HepG2 (cell line): ENCODE data around the gene C3orf22. TPM values are rescaled to one million over a fixed set of nuclear protein-coding genes. Genes with fewer than 3 reads are reported as not detected.

Experiments
- CBX1 ChIP-seq: IDR thresholded peaks from one replicate; pipeline ENCODE4 v1.6.1; 2016; ENCODE audit warnings: antibody characterized with exemption, low read depth
- ELF1 ChIP-seq: sonication (generic); formaldehyde crosslinking; IDR thresholded peaks from 2 replicates; pipeline ENCODE4 v1.4.0; 2020; ENCODE audit warnings: missing genetic modification reagents
- ELF3 ChIP-seq: IDR thresholded peaks from 2 replicates; pipeline ENCODE4 v1.6.1; 2016; ENCODE audit warnings: missing genetic modification reagents, missing compliant biosample characterization
- FOXC1 ChIP-seq: sonication (generic); formaldehyde crosslinking; IDR thresholded peaks from 2 replicates; pipeline ENCODE4 v1.8.0; 2022; ENCODE audit warnings: mild to moderate bottlenecking, missing genetic modification reagents, borderline replicate concordance
- FOXP4 ChIP-seq: sonication (generic); formaldehyde crosslinking; IDR thresholded peaks from 2 replicates; pipeline ENCODE4 v1.4.0; 2020; ENCODE audit warnings: missing genetic modification reagents
- LCORL ChIP-seq, 2 experiments: fragments of 450-650 bp in 1 of 2; sonication (generic) in 1 of 2; formaldehyde crosslinking in 1 of 2; IDR thresholded peaks; 2 replicates each; pipeline versions ENCODE4 v1.5.0 to v1.6.1; 2017 to 2020; ENCODE audit warnings: antibody characterized with exemption in 1 of 2, missing genetic modification reagents in 1 of 2
- MXI1 ChIP-seq: IDR thresholded peaks from 3 replicates; pipeline ENCODE4 v1.6.1; 2012; ENCODE audit warnings: low read depth, low read length, inconsistent platforms, borderline replicate concordance
- PAF1 ChIP-seq: IDR thresholded peaks from 2 replicates; pipeline ENCODE4 v1.6.1; 2016; ENCODE audit warnings: missing genetic modification reagents, missing compliant biosample characterization
- SOX13 ChIP-seq, 3 experiments: fragments of 450-650 bp in 1 of 3; sonication (generic) in 1 of 3; formaldehyde crosslinking in 1 of 3; IDR thresholded peaks in 2 of 3; conservative IDR thresholded peaks in 1 of 3; 2 replicates each; pipeline versions ENCODE4 v1.5.0 to v1.6.1; 2016 to 2020; ENCODE audit warnings: antibody characterized with exemption in 1 of 3, mild to moderate bottlenecking in 1 of 3, missing compliant biosample characterization in 1 of 3, missing genetic modification reagents in 1 of 3, moderate library complexity in 1 of 3
- SOX6 ChIP-seq, 2 experiments: fragments of 450-650 bp in 1 of 2; sonication (generic) in 1 of 2; formaldehyde crosslinking in 1 of 2; IDR thresholded peaks; 2 replicates each; pipeline versions ENCODE4 v1.4.0 to v1.6.1; 2017 to 2020; ENCODE audit warnings: antibody characterized with exemption in 1 of 2, mild to moderate bottlenecking in 1 of 2, missing genetic modification reagents in 1 of 2
- SP140L ChIP-seq: sonication (generic); formaldehyde crosslinking; IDR thresholded peaks from 2 replicates; pipeline ENCODE4 v1.4.0; 2020; ENCODE audit warnings: missing genetic modification reagents, borderline replicate concordance
- TERF1 ChIP-seq: sonication (generic); formaldehyde crosslinking; IDR thresholded peaks from 2 replicates; pipeline ENCODE4 v1.8.0; 2022; ENCODE audit warnings: mild to moderate bottlenecking, missing genetic modification reagents, moderate library complexity
- ZHX2 ChIP-seq, 2 experiments: sonication (generic) in 1 of 2; formaldehyde crosslinking in 1 of 2; IDR thresholded peaks; 2 replicates each; pipeline versions ENCODE4 v1.6.1 to v1.9.0; 2014 to 2022; ENCODE audit warnings: antibody characterized with exemption in 1 of 2, borderline replicate concordance in 1 of 2, inconsistent platforms in 1 of 2, low read depth in 1 of 2, missing genetic modification reagents in 1 of 2
- ZNF101 ChIP-seq: sonication (generic); formaldehyde crosslinking; IDR thresholded peaks from 2 replicates; pipeline ENCODE4 v1.4.0; 2020; ENCODE audit warnings: mild to moderate bottlenecking, low read depth, missing genetic modification reagents, borderline replicate concordance
- ZNF260 ChIP-seq: sonication (generic); formaldehyde crosslinking; IDR thresholded peaks from 2 replicates; pipeline ENCODE4 v1.4.0; 2020; ENCODE audit warnings: missing genetic modification reagents, low read depth, mild to moderate bottlenecking, borderline replicate concordance
- ZNF3 ChIP-seq: IDR thresholded peaks from 2 replicates; pipeline ENCODE4 v1.7.0; 2017; ENCODE audit warnings: inconsistent platforms
- ZNF775 ChIP-seq: sonication (generic); formaldehyde crosslinking; IDR thresholded peaks from 2 replicates; pipeline ENCODE4 v1.4.0; 2020; ENCODE audit warnings: missing genetic modification reagents, mild to moderate bottlenecking, moderate library complexity, borderline replicate concordance
- polyA plus RNA-seq, 8 experiments: library from polyadenylated mRNA; depleted of rRNA in 3 of 8; stranded (reverse) in 7 of 8; unstranded in 1 of 8; fragments of >200 nt; fragmentation: Illumina TruSeq in 4 of 8; extraction: Trizol in 4 of 8; gene quantifications; 2 replicates each; pipeline versions ENCODE4 v1.2.1 to v1.2.3, GENCODE V29; 2011 to 2016; ENCODE audit warnings: low read depth in 4 of 8, missing spikeins in 1 of 8, mixed read lengths in 1 of 8; ENCODE audit not compliant: insufficient read depth in 1 of 8
- total RNA-seq, 5 experiments: library from RNA; depleted of rRNA; stranded (reverse); fragments of >200 nt; fragmentation: Illumina TruSeq; extraction: Trizol; gene quantifications; 2 replicates each; pipeline ENCODE4 v1.2.3, GENCODE V29; 2016; ENCODE audit warnings: low read depth in 1 of 5
- TF ChIP-seq, protein P1 (sequence below): sonication (generic); formaldehyde crosslinking; IDR thresholded peaks from 2 replicates; pipeline ENCODE4 v1.4.0; 2020; ENCODE audit warnings: missing genetic modification reagents

The C3orf22 gene
- total and polyA plus RNA-seq, 2 of the 13 experiments (the other 11 are each of a cell fraction or from before 2014, with no cell fraction given) = not detected

DNA sequence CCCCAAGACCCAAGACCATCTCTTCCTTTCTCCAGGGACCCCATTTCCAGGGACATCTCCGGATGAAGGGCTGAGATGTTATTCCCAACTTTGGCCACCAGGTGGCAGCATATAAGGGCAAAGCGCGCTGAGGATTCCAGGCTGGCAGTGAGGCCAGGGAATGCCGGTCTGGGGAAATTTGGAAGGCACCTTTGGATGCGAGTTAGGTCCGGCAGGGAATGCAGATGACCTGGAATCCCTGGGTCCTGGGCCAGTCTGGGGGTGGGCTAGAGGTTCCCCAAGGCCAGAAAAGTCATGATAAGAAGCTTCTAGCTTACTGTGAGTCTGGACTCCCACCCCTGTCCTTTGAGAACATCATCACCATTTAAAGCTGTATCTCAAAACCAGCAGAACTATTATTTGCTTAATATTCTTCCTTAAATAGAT, 36.4 kb downstream of the C3orf22 start (continued):
- no peak for TF ChIP-seq SOX13 (IDR thresholded peaks at IDR 0.05)
- TF ChIP-seq SOX13 (CRISPR knock-in tag; conservative IDR thresholded peaks at IDR 0.05 in 1 of 2, IDR thresholded peaks at IDR 0.05 in 1 of 2) = peak in 1 of 2 experiments; percentile 12; a peak in 1 of 4 replicates
- TF ChIP-seq FOXP4 (CRISPR knock-in tag) = 0 out of 2 replicates have a peak, but pooled peaks have one; percentile 10
- no peak for TF ChIP-seq LCORL (IDR thresholded peaks at IDR 0.05)
- peak; percentile 69; the same call in 1 of the 2 replicates for TF ChIP-seq LCORL (CRISPR knock-in tag; IDR thresholded peaks at IDR 0.05)
- TF ChIP-seq SOX6 (IDR thresholded peaks at IDR 0.05) = no peak
- peak; percentile 28; the same call in 1 of the 2 replicates for TF ChIP-seq SOX6 (CRISPR knock-in tag; IDR thresholded peaks at IDR 0.05)
- TF ChIP-seq ZHX2 (IDR thresholded peaks at IDR 0.05; ENCODE audit: low read depth) = no peak
- TF ChIP-seq ZHX2 (CRISPR knock-in tag; IDR thresholded peaks at IDR 0.05; ENCODE audit: borderline replicate concordance) = no peak
- 0 out of 2 replicates have a peak, but pooled peaks have one; percentile 49 for TF ChIP-seq FOXC1 (CRISPR knock-in tag)
- no peak for TF ChIP-seq CBX1
- TF ChIP-seq ZNF775 (CRISPR knock-in tag) = no peak
- TF ChIP-seq ELF1 (CRISPR knock-in tag) = no peak
- TF ChIP-seq ZNF101 (CRISPR knock-in tag) = no peak
- TF ChIP-seq PAF1 (CRISPR knock-in tag) = no peak
- TF ChIP-seq, protein P1, sequence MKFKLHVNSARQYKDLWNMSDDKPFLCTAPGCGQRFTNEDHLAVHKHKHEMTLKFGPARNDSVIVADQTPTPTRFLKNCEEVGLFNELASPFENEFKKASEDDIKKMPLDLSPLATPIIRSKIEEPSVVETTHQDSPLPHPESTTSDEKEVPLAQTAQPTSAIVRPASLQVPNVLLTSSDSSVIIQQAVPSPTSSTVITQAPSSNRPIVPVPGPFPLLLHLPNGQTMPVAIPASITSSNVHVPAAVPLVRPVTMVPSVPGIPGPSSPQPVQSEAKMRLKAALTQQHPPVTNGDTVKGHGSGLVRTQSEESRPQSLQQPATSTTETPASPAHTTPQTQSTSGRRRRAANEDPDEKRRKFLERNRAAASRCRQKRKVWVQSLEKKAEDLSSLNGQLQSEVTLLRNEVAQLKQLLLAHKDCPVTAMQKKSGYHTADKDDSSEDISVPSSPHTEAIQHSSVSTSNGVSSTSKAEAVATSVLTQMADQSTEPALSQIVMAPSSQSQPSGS (CRISPR knock-in tag) = no peak
- no peak for TF ChIP-seq TERF1 (CRISPR knock-in tag)
- no peak for TF ChIP-seq ZNF3
- TF ChIP-seq ZNF260 (CRISPR knock-in tag) = no peak
- TF ChIP-seq SP140L (CRISPR knock-in tag) = no peak
- TF ChIP-seq MXI1 = no peak
- TF ChIP-seq ELF3 (CRISPR knock-in tag) = no peak
